AG08395 (cell line): ENCODE data around the gene MRPS33.
"Not testable (repeated sequence)": the region's sequence is repeated elsewhere in the genome, so short reads cannot be mapped to it uniquely, and the experiment has no call there.

Experiments
- DNase-seq: peaks from one replicate; pipeline ENCODE4 v3.0.0; 2012; ENCODE audit warnings: mixed read lengths, low spot score

MRPS33 gene

GRCh38 chr7:141012044-141012685 is 2.6 kb downstream of the MRPS33 start:
- peak; percentile 59 for DNase-seq

DNA sequence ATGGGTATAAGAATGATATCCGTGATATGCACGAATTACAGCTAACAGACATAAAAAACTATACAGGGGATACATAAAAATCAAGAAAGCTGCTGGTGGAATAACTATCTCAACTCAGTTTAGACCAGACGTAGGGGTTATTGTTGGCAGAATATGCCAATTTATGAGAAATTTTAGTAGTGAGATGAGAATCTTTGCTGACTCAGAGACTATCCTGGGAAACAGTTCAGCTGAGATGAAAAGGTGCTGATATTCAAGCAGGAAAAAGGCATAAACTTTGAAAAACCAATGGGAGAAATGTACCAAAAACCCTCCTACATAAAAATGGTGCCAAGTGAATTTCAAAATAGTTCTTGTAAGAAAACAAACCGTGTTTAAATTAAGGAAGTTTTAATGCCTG is 3.3 kb downstream of the MRPS33 start:
- no peak for DNase-seq

DNA sequence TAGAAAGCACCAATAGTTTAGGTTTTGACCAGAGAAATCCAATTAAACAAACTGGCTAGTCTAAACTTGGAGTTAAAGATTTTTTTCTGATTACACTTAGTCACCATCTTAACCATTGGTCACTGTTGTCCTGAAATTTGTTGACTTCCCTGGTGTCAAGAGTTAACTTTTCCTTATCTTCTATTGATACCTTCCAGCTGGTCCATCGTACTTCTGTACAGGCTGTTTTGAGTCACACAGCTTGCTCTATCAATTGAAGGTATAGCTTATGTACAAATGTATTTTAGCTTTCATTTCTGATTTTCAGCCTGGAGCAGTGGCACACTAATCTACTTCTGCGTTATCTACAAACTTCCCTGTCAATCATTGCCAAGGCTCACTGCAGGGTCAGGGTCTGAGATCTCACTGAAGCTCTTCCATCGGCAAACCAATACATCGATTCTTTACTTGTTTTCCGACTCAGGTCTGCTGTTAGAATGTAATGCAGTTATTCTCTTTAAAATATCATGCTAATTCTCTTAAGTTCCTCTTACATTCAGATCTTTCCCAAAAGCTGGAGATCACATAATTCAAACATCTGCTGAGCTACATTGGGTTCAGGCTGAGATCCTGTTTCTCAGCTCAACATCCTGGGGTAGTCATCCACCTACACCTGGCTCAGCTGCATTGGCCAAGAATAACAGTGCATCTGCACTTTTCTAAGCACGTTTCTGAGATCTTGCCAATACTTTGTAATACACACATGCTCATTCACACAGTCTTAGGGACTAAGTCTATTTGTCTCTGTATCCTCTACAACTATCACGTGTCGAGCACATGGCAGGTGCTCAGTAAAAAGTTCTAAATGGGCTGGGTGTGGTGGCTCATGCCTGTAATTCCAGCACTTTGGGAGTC is 11.3 kb downstream of the MRPS33 start:
- no peak for DNase-seq

DNA sequence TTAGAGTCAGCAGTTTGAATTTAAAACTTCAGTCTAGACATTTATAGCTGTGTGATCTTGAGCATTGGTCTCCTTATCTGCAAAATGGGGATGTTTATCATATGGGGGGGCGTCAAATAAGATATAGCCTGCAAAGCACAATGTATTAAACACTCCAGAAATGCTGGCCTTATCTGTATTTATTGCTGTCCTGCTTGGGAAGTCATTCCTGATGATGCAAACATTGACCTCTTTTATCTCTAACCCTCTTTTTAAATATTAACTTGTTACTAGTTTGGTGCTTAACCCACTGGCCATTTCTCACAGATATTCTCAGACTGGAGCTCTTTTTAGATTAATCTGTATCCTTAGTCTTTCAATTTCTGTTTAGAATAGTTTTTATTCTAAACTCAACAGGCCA is 13.2 kb downstream of the MRPS33 start:
- no peak for DNase-seq

DNA sequence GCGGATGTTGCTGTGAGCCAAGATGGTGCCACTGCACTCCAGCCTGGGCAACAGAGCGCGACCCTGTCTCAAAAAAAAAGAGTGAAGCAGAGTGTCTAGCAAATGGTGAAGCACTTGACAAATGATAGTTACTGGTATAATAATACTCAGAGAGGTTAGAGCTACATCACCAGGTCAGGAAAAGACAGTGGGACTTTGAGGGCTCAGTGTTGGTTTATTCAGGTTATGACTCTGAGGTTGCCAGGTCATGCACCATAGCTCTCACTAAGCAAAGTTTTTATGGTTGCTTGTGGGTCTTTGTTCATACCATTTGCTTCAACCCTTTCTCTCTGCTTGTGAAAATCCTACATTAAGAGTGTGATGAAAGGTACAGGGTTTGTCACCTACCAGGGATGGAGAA is 13.6 kb downstream of the MRPS33 start:
- DNase-seq = no peak

DNA sequence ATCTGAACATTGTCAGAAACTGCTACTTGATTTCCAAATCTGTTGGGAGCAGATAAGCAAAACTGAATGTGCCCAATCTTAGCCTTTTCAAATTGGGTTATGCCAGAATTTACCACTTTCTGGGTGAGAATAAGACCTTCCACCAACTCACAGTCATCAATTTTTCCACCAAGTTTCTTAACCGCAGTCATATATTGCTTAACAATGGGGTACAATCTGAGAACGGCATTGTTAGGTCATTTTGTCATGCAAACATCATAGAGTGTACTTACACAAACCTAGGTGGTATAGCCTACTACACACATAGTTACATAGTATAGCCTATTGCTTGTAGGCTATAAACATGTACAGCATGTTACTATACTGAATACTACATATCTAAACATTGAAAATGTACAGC is 16.0 kb downstream of the MRPS33 start:
- no peak for DNase-seq

DNA sequence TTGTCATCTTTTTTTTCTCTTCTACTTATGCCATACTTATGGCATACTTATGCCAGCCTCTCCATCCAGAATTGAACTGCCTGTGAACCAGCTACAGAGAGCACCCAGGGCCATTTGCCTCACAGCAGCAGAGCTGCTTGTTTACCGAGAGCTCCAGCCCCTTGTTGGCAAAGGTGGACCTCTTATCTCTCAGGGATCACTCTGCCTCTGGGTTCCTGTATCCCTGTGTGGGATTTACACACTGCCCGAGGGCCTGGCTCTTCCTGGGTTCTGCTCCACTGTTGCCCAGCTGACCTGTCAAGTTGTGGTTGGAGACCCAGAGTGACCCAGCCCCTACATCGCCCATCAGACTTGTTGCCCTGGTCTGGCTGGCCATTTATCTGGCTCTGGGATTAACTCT is 22.3 kb downstream of the MRPS33 start:
- no peak for DNase-seq

GRCh38 chr7:140990193-140990962 is 24.4 kb downstream of the MRPS33 start:
- no peak for DNase-seq

GRCh38 chr7:140989068-140989467 is 25.7 kb downstream of the MRPS33 start:
- no peak for DNase-seq

GRCh38 chr7:140983802-140984201 is 30.9 kb downstream of the MRPS33 start:
- DNase-seq = no peak

- no peak for DNase-seq
Measured at GRCh38 chr7:140982508-140982907, 32.2 kb downstream of the MRPS33 start.

DNA sequence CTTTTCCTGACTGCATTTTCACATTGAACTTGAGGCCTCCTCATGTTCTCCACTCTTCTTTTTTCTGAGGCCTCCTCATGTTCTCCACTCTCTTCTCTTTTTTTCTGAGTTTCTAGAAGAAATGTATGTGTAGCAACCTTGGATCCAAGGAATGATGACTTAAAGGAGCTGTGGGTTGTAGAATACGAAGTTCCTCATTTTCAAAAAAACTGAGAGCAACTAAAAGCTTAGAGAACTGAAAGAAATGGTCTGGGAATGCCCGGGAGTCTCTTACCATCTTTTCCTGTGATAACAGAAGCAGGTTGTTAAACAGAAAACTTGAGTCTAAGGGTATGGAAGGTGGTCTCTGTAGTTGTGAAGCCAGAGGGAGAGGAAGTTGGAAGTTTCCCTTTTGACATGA is 32.8 kb downstream of the MRPS33 start:
- DNase-seq = no peak

DNA sequence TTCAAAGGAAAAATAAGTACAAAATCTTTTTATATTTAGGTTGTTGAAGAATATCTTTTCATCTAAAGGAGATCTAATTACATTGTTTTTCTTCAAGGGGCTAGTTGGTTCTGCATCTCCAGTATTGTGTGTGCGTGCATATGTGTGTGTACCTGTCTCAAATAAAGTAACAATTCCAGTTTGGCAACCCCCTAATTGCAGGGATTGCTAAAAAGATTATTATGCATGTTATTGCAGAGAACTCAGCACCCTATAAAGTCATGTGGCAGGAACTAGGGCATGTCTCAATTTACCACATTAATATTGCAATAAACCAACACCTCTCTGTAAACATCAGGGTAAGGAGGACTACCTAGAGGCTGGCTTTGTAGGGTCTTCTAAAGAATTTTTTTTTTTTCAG is 37.0 kb downstream of the MRPS33 start:
- DNase-seq = no peak

DNA sequence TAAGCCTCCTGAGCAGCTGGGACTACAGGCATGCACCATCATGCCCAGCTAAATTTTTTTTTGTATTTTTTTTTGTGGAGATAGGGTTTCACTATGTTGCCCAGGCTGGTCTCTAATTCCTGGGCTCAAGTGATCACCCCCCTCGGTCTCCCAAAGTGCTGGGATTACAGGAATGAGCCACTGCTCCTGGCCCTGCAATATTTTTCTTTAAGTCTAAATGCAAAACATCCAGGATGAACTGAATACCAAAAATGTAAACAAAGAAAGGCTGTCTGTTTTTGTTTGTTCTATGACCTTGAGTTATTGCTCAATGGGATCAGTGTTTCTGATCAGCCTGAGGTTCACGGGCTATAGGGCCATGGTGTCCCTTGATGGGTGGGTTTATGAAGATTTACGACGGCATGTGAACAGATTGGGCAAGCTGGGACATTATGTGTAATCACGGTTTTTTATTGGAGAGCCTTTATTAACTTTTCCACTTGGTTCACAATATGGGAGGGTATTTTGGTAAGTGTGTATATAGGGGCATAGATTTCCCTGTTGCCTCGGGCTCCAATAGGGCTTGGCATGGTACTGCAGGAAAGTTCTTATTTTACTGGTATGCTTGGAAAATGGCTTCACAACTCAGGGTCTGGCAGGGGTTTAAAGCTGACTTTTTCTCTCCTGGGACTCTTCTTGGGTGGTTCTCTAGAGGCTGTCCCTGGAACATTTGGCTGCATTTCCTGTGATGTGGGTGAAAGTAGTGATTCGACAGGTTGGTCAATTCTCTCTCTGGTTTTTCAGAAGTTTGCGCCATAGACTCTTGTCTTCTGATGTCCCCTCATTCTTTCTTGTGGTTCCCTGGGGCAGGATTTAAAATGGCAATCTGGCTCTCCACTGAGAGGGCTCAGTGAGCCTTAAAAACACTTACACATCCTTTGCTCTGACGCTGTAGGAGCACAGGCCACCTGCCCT is 41.6 kb downstream of the MRPS33 start:
- no peak for DNase-seq

DNA sequence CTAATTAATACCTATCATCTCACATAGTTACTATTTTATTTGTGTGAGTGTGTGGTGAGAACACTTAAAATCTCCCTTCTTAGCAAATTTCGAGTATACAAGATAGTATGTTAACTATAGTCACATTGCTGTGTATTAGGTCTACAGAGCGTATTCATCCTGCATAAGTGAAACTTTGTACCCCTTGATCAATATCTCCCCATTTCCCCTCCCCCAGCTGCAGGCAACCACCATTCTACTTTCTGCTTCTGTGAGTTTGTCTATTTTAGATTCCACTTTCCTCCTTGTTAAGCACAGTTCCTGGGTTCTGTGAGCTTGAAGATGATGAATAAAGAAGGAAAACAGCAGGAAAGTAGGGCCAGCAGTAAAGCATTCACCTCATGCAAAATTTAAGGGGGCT is 42.4 kb downstream of the MRPS33 start:
- no peak for DNase-seq

GRCh38 chr7:140967438-140967837 is 47.3 kb downstream of the MRPS33 start:
- DNase-seq = no peak

GRCh38 chr7:140966561-140967233 is 48.1 kb downstream of the MRPS33 start:
- DNase-seq = no peak

GRCh38 chr7:140961117-140961516 is 53.6 kb downstream of the MRPS33 start:
- no peak for DNase-seq

DNA sequence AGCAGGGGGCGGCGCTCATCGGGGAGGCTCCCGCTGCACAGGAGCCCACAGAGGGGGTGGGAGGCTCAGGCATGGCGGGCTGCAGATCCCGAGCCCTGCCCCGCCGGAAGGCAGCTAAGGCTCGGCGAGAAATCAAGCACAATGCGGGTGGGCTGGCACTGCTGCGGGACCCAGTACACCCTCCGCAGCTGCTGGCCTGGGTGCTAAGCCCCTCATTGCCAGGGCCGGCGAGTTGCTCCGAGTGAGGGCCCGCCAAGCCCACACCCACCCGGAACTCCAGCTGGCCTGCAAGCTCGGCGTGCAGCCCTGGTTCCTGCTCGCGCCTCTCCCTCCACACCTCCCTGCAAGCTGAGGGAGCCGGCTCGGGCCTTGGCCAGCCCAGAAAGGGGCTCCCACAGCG is 57.8 kb downstream of the MRPS33 start:
- not testable (repeated sequence) for DNase-seq
